Type B pancreatic cell (in vitro differentiated cells): ENCODE data around the gene PLPP6. TPM values are rescaled to one million over a fixed set of nuclear protein-coding genes. Genes with fewer than 3 reads are reported as not detected.

ENCODE experiments used
- DNase-seq: peaks from one replicate; pipeline ENCODE4 v3.0.0; 2021; ENCODE audit warnings: mixed read lengths; ENCODE audit not compliant: unreplicated experiment; ENCODE audit errors: extremely low spot score
- H3K27ac Mint-ChIP-seq: 2 replicates; pipeline ENCODE4 v1.8.0; 2021; ENCODE audit warnings: mild to moderate bottlenecking, mixed read lengths
- H3K27me3 Mint-ChIP-seq: 2 replicates; pipeline ENCODE4 v1.8.0; 2021; ENCODE audit warnings: mixed read lengths
- H3K36me3 Mint-ChIP-seq: 2 replicates; pipeline ENCODE4 v1.8.0; 2021; ENCODE audit warnings: mixed read lengths
- H3K4me1 Mint-ChIP-seq: one replicate; pipeline ENCODE4 v1.8.0; 2021; ENCODE audit warnings: mixed read lengths; ENCODE audit not compliant: unreplicated experiment
- H3K4me3 Mint-ChIP-seq: 2 replicates; pipeline ENCODE4 v1.8.0; 2021; ENCODE audit warnings: mild to moderate bottlenecking, mixed read lengths
- H3K9me3 Mint-ChIP-seq: 2 replicates; pipeline ENCODE4 v1.8.0; 2021; ENCODE audit warnings: mixed read lengths
- CTCF ChIP-seq: fragments of 200-600 bp; sonication (generic); conservative IDR thresholded peaks from 2 replicates; pipeline ENCODE4 v1.5.0; 2021; ENCODE audit warnings: antibody characterized with exemption, mild to moderate bottlenecking
- total RNA-seq: library from RNA; stranded (reverse); gene quantifications from 2 replicates; pipeline ENCODE4 v1.2.1, GENCODE V29; 2021; ENCODE audit warnings: low replicate concordance

PLPP6 gene
- total RNA-seq, 1 donor from 2014 or later = 12.2 TPM

GRCh38 chr9:4618700-4619099, 43.4 kb upstream of the PLPP6 start:
- Mint-ChIP-seq H3K36me3 (peaks cover 8% of the 10 kb centered on the region), H3K4me1 (peaks cover 8% of the 10 kb centered on the region), H3K4me3 (no peak overlapping the region), H3K9me3 (peaks cover 8% of the 10 kb centered on the region), H3K27me3 (no peaks in the 10 kb centered on the region), H3K27ac (no peak overlapping the region)
- no peak for DNase-seq
- TF ChIP-seq CTCF = no peak

GRCh38 chr9:4620057-4620765, 41.9 kb upstream of the PLPP6 start:
- Mint-ChIP-seq H3K4me3 (peak overlapping the region; percentile 46), H3K27me3 (no peaks in the 10 kb centered on the region), H3K36me3 (peaks cover 8% of the 10 kb centered on the region), H3K27ac (peak overlapping the region; percentile 57), H3K4me1 (peaks cover 8% of the 10 kb centered on the region), H3K9me3 (peaks cover 3% of the 10 kb centered on the region)
- DNase-seq = no peak
- no peak for TF ChIP-seq CTCF

GRCh38 chr9:4620881-4621555, 41.1 kb upstream of the PLPP6 start:
- Mint-ChIP-seq H3K27ac (no peak overlapping the region), H3K4me3 (no peak overlapping the region), H3K4me1 (peaks cover 8% of the 10 kb centered on the region), H3K9me3 (peaks cover 3% of the 10 kb centered on the region), H3K36me3 (peaks cover 8% of the 10 kb centered on the region), H3K27me3 (no peaks in the 10 kb centered on the region)
- no peak for DNase-seq
- TF ChIP-seq CTCF = no peak

- no peak for DNase-seq
- Mint-ChIP-seq H3K4me3 (no peak overlapping the region), H3K4me1 (peaks cover 8% of the 10 kb centered on the region), H3K27me3 (no peaks in the 10 kb centered on the region), H3K36me3 (peaks cover 8% of the 10 kb centered on the region), H3K9me3 (peaks cover 3% of the 10 kb centered on the region), H3K27ac (no peak overlapping the region)
- TF ChIP-seq CTCF = no peak
Observed at GRCh38 chr9:4622016-4622415, 40.1 kb upstream of the PLPP6 start.

GRCh38 chr9:4630836-4631235, 31.3 kb upstream of the PLPP6 start:
- no peak for TF ChIP-seq CTCF
- DNase-seq = no peak

More at GRCh38 chr9:4630836-4631235, 31.3 kb upstream of the PLPP6 start:
- H3K4me3 Mint-ChIP-seq = no peak overlapping the region
- no peaks in the 10 kb centered on the region for H3K4me1 Mint-ChIP-seq
- no peaks in the 10 kb centered on the region for H3K36me3 Mint-ChIP-seq
- H3K27me3 Mint-ChIP-seq = no peaks in the 10 kb centered on the region
- H3K9me3 Mint-ChIP-seq = no peaks in the 10 kb centered on the region
- no peak overlapping the region for H3K27ac Mint-ChIP-seq
